Measurements from ENCODE around the gene NR1I3.

GRCh38 chr1:161242313-161242712 is 4.3 kb upstream of the NR1I3 start:
- TF ChIP-seq POLR2A (IDR thresholded peaks at IDR 0.05) = no peak
- TF ChIP-seq, protein P1, sequence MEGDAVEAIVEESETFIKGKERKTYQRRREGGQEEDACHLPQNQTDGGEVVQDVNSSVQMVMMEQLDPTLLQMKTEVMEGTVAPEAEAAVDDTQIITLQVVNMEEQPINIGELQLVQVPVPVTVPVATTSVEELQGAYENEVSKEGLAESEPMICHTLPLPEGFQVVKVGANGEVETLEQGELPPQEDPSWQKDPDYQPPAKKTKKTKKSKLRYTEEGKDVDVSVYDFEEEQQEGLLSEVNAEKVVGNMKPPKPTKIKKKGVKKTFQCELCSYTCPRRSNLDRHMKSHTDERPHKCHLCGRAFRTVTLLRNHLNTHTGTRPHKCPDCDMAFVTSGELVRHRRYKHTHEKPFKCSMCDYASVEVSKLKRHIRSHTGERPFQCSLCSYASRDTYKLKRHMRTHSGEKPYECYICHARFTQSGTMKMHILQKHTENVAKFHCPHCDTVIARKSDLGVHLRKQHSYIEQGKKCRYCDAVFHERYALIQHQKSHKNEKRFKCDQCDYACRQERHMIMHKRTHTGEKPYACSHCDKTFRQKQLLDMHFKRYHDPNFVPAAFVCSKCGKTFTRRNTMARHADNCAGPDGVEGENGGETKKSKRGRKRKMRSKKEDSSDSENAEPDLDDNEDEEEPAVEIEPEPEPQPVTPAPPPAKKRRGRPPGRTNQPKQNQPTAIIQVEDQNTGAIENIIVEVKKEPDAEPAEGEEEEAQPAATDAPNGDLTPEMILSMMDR (IDR thresholded peaks at IDR 0.05) = no peak
